Naive thymus-derived CD8-positive, alpha-beta T cell (primary cell): ENCODE data around the gene NDUFB10. TPM values are rescaled to one million over a fixed set of nuclear protein-coding genes. Genes with fewer than 3 reads are reported as not detected.
A peak's percentile ranks its signal among the peaks of the same experiment; 100 is the strongest.
"Not testable (repeated sequence)": the region's sequence is repeated elsewhere in the genome, so short reads cannot be mapped to it uniquely, and the experiment has no call there.

ENCODE experiments used
- ATAC-seq, 2 donors: fragments of 150-1000 bp; cut with Tn5 transposase in 1 of 2; sonication (Bioruptor Pico), chemical (Tn5 transposase) in 1 of 2; 1 replicate in 1 of 2; 2 replicates in 1 of 2; pipeline ENCODE4 v1.10.0; 2021; ENCODE audit warnings: mild to moderate bottlenecking in 2 of 2, moderate library complexity in 2 of 2
- POLR2A ChIA-PET: fragments of 350-600 bp; sonication (Branson Sonifier 250); formaldehyde crosslinking; loops from one replicate; lab custom pipeline; 2021; ENCODE audit warnings: antibody characterized with exemption; lab: Charles Lee
- DNase-seq, 10 donors: peaks; one replicate each; pipeline versions ENCODE4 v3.0.0 to v3.0.0-alpha.2; 2020 to 2022
- H3K27ac Mint-ChIP-seq, 10 donors: one replicate each; pipeline ENCODE4 v1.8.0; 2020 to 2022; ENCODE audit warnings: mild to moderate bottlenecking in 10 of 10, mixed read lengths in 10 of 10, moderate library complexity in 4 of 10, inconsistent platforms in 1 of 10
- H3K27me3 Mint-ChIP-seq, 5 donors: one replicate each; pipeline ENCODE4 v1.8.0; 2021 to 2022; ENCODE audit warnings: mixed read lengths in 5 of 5
- H3K36me3 Mint-ChIP-seq, 3 donors: one replicate each; pipeline ENCODE4 v1.8.0; 2020 to 2022; ENCODE audit warnings: mixed read lengths in 3 of 3, mild to moderate bottlenecking in 2 of 3, inconsistent platforms in 1 of 3
- H3K4me1 Mint-ChIP-seq, 4 donors: one replicate each; pipeline ENCODE4 v1.8.0; 2021 to 2022; ENCODE audit warnings: mixed read lengths in 4 of 4
- H3K4me3 Mint-ChIP-seq, 10 donors: one replicate each; pipeline ENCODE4 v1.8.0; 2020 to 2022; ENCODE audit warnings: mild to moderate bottlenecking in 10 of 10, mixed read lengths in 10 of 10, moderate library complexity in 6 of 10, inconsistent platforms in 1 of 10
- H3K9me3 Mint-ChIP-seq, 9 donors: one replicate each; pipeline ENCODE4 v1.8.0; 2020 to 2022; ENCODE audit warnings: mixed read lengths in 9 of 9, mild to moderate bottlenecking in 3 of 9, inconsistent platforms in 1 of 9, moderate library complexity in 1 of 9
- polyA plus RNA-seq, 3 donors: library from polyadenylated mRNA; unstranded; fragments of 300-500 nt; fragmentation: Illumina TruSeq; gene quantifications; one replicate each; pipeline ENCODE4 v1.2.3, GENCODE V29; 2021
- total RNA-seq, 8 experiments: library from RNA in 2 of 8; stranded (reverse) in 2 of 8; gene quantifications; one replicate each; pipeline ENCODE4 v1.2.3 and lab custom pipeline; 2021 to 2026

NDUFB10 gene
- total and polyA plus RNA-seq, 5 experiments from 2014 or later = 62.5 to 217 (median 180) TPM

- DNase-seq, H3K27me3 Mint-ChIP-seq, ATAC-seq, H3K9me3 Mint-ChIP-seq, H3K27ac Mint-ChIP-seq: not testable (repeated sequence)
- Mint-ChIP-seq H3K4me3 (peak overlapping the region in 1 of 10 donors; percentile 10), H3K36me3 (peaks cover 0 to 16% (median 9%) of the 10 kb centered on the region in 3 donors), H3K4me1 (peaks cover 14 to 34% (median 25%) of the 10 kb centered on the region in 4 donors)
- POLR2A ChIA-PET = interaction anchor here (0.7 to 1.4 kb wide), 3 partner anchors 14 to 1001 kb away, joined by 3 to 7 read pairs (median 4); partner anchors contain the start of gene TBL3
These were observed 1.8 kb upstream of the NDUFB10 start for GRCh38 chr16:1957434-1958142.

GRCh38 chr16:1958143-1958491 is 1.2 kb upstream of the NDUFB10 start:
- peaks cover 12 to 38% (median 29%) of the 10 kb centered on the region in 4 donors for H3K4me1 Mint-ChIP-seq
- ATAC-seq, H3K27me3 Mint-ChIP-seq, H3K9me3 Mint-ChIP-seq, H3K27ac Mint-ChIP-seq: not testable (repeated sequence)
- peak in 1 of 10 donors; percentile 60 for DNase-seq
- peaks cover 0 to 22% (median 11%) of the 10 kb centered on the region in 3 donors for H3K36me3 Mint-ChIP-seq
- POLR2A ChIA-PET = interaction anchor here (0.7 to 1.4 kb wide), 2 partner anchors 14 to 1001 kb away, joined by 3 to 7 read pairs; partner anchors contain the start of gene TBL3
- H3K4me3 Mint-ChIP-seq = peak overlapping the region in 1 of 10 donors; percentile 10

- H3K4me3 Mint-ChIP-seq = peak overlapping the region in 9 of 10 donors; percentile 39 to 94 (median 92)
- DNase-seq = no peak
These were observed 546 bp upstream of the NDUFB10 start for GRCh38 chr16:1958715-1959268.

GRCh38 chr16:1960665-1961630 is 1.6 kb downstream of the NDUFB10 start:
- peaks cover 25 to 55% (median 50%) of the 10 kb centered on the region in 4 donors for H3K4me1 Mint-ChIP-seq
- peaks cover 4 to 33% (median 14%) of the 10 kb centered on the region in 3 donors for H3K36me3 Mint-ChIP-seq
- DNase-seq (peak in 1 of 10 donors; percentile 28), ATAC-seq (no peak)
- H3K27me3 Mint-ChIP-seq = peaks cover 0 to 2% (median 0%) of the 10 kb centered on the region in 5 donors
- no peaks in the 10 kb centered on the region for H3K9me3 Mint-ChIP-seq
- H3K27ac Mint-ChIP-seq = peak overlapping the region; percentile 75 to 96 (median 90)
- peak overlapping the region; percentile 88 to 94 (median 91) for H3K4me3 Mint-ChIP-seq
- POLR2A ChIA-PET = interaction anchor here (0.6 to 7.9 kb wide), 8 partner anchors 10 to 194 kb away, joined by 3 to 89 read pairs (median 5); partner anchors contain the start of genes EME2, GFER, MRPS34 and MSRB1

More at GRCh38 chr16:1958715-1959268, 546 bp upstream of the NDUFB10 start:
- Mint-ChIP-seq H3K27me3 (peaks cover 0 to 2% (median 0%) of the 10 kb centered on the region in 5 donors), H3K36me3 (peaks cover 4 to 28% (median 14%) of the 10 kb centered on the region in 3 donors), H3K4me1 (peaks cover 16 to 44% (median 36%) of the 10 kb centered on the region in 4 donors), H3K27ac (peak overlapping the region in 5 of 10 donors; percentile 61 to 96 (median 86)), H3K9me3 (no peaks in the 10 kb centered on the region)
- ATAC-seq = peak in 1 of 2 donors; percentile 0
- POLR2A ChIA-PET = interaction anchor here (0.6 to 7.9 kb wide), 6 partner anchors 12 to 196 kb away, joined by 3 to 89 read pairs (median 11); partner anchors contain the start of genes GFER, NOXO1, NUBP2 and SPSB3

GRCh38 chr16:1961651-1962067 is 2.3 kb downstream of the NDUFB10 start:
- POLR2A ChIA-PET = interaction anchor here (4.0 to 7.9 kb wide), 2 partner anchors 9 to 22 kb away, joined by 39 to 89 read pairs; partner anchors contain the start of genes GFER, NOXO1 and TBL3
- peaks cover 4 to 33% (median 14%) of the 10 kb centered on the region in 3 donors for H3K36me3 Mint-ChIP-seq
- peaks cover 0 to 2% (median 0%) of the 10 kb centered on the region in 5 donors for H3K27me3 Mint-ChIP-seq
- DNase-seq (peak in 1 of 10 donors; percentile 15), ATAC-seq (no peak)
- H3K4me3 Mint-ChIP-seq = peak overlapping the region in 8 of 10 donors; percentile 33 to 92 (median 52)
- peaks cover 25 to 55% (median 50%) of the 10 kb centered on the region in 4 donors for H3K4me1 Mint-ChIP-seq
- no peaks in the 10 kb centered on the region for H3K9me3 Mint-ChIP-seq
- H3K27ac Mint-ChIP-seq = peak overlapping the region in 8 of 10 donors; percentile 35 to 98 (median 80)

- Mint-ChIP-seq H3K36me3 (peaks cover 4 to 33% (median 14%) of the 10 kb centered on the region in 3 donors), H3K4me1 (peaks cover 25 to 55% (median 50%) of the 10 kb centered on the region in 4 donors), H3K4me3 (peak overlapping the region; percentile 89 to 97 (median 92)), H3K27ac (peak overlapping the region in 9 of 10 donors; percentile 50 to 99 (median 95))
- not testable (repeated sequence) for H3K27me3 Mint-ChIP-seq, ATAC-seq, H3K9me3 Mint-ChIP-seq, DNase-seq
- POLR2A ChIA-PET = interaction anchor here (1.1 to 7.9 kb wide), 4 partner anchors 8 to 242 kb away, joined by 4 to 89 read pairs (median 44); partner anchors contain the start of genes GFER, NOXO1, TBL3 and TRAF7
These were observed 3.1 kb downstream of the NDUFB10 start for GRCh38 chr16:1962161-1963153.

- Mint-ChIP-seq H3K4me3 (peak overlapping the region; percentile 89 to 97 (median 92)), H3K27ac (peak overlapping the region; percentile 93 to 99 (median 96)), H3K27me3 (no peaks in the 10 kb centered on the region), H3K9me3 (no peaks in the 10 kb centered on the region), H3K36me3 (peaks cover 4 to 33% (median 14%) of the 10 kb centered on the region in 3 donors), H3K4me1 (peaks cover 25 to 51% (median 50%) of the 10 kb centered on the region in 4 donors)
- DNase-seq (peak in 3 of 10 donors; percentile 17 to 64 (median 32)), ATAC-seq (peak; percentile 15 to 23)
- POLR2A ChIA-PET = interaction anchor here (0.9 to 7.9 kb wide), 39 partner anchors 8 to 1328 kb away, joined by 3 to 89 read pairs (median 5); partner anchors contain the start of genes EME2, FAHD1, GFER and HAGH
These were observed 4.6 kb downstream of the NDUFB10 start for GRCh38 chr16:1963806-1964505.

- no peaks in the 10 kb centered on the region for H3K27me3 Mint-ChIP-seq
- DNase-seq (peak; percentile 95 to 100 (median 98)), ATAC-seq (peak; percentile 88 to 93)
- peaks cover 24 to 48% (median 48%) of the 10 kb centered on the region in 4 donors for H3K4me1 Mint-ChIP-seq
- H3K36me3 Mint-ChIP-seq = peaks cover 4 to 33% (median 14%) of the 10 kb centered on the region in 3 donors
- POLR2A ChIA-PET = interaction anchor here (0.6 to 7.9 kb wide), 48 partner anchors 9 to 1328 kb away, joined by 3 to 89 read pairs (median 4); partner anchors contain the start of genes ABCA3, EME2, FAHD1 and GFER
- peak within 1 kb of the TSS; percentile 96 to 99 (median 97) for H3K27ac Mint-ChIP-seq
- H3K9me3 Mint-ChIP-seq = no peaks in the 10 kb centered on the region
- peak within 1 kb of the TSS; percentile 89 to 97 (median 94) for H3K4me3 Mint-ChIP-seq
These were observed 5.4 kb downstream of the NDUFB10 start, which contains the start of gene RPS2 for GRCh38 chr16:1964506-1965395. TSS of gene RPS2 (minus strand) at chr16:1964826. CDS start at chr16:1964625, 201 bp downstream.
